Central memory CD8-positive, alpha-beta T cell (primary cell): Measurements from ENCODE around the gene USP11.

Experiments
- ATAC-seq: fragments of 150-1000 bp; cut with Tn5 transposase; replicated peaks from 2 replicates; pipeline ENCODE4 v1.10.0; 2022; ENCODE audit warnings: mild to moderate bottlenecking, moderate FRiP score, moderate number of reproducible peaks; ENCODE audit not compliant: poor library complexity, severe bottlenecking; ENCODE audit errors: extremely low read depth
- DNase-seq, 2 donors: peaks; one replicate each; pipeline ENCODE4 v3.0.0; 2021; ENCODE audit warnings: low spot score in 2 of 2
- H3K27ac Mint-ChIP-seq: one replicate; pipeline ENCODE4 v1.8.0; 2022; ENCODE audit warnings: low read depth, mild to moderate bottlenecking, moderate library complexity, mixed read lengths
- H3K27me3 Mint-ChIP-seq: one replicate; pipeline ENCODE4 v1.8.0; 2022; ENCODE audit warnings: mixed read lengths
- H3K36me3 Mint-ChIP-seq: one replicate; pipeline ENCODE4 v1.8.0; 2022; ENCODE audit warnings: mild to moderate bottlenecking, moderate library complexity, mixed read lengths; ENCODE audit not compliant: insufficient read depth
- H3K4me1 Mint-ChIP-seq: one replicate; pipeline ENCODE4 v1.8.0; 2022; ENCODE audit warnings: mixed read lengths
- H3K4me3 Mint-ChIP-seq: one replicate; pipeline ENCODE4 v1.8.0; 2022; ENCODE audit warnings: mild to moderate bottlenecking, moderate library complexity, mixed read lengths
- H3K9me3 Mint-ChIP-seq: one replicate; pipeline ENCODE4 v1.8.0; 2022; ENCODE audit warnings: mixed read lengths

The USP11 gene

DNA sequence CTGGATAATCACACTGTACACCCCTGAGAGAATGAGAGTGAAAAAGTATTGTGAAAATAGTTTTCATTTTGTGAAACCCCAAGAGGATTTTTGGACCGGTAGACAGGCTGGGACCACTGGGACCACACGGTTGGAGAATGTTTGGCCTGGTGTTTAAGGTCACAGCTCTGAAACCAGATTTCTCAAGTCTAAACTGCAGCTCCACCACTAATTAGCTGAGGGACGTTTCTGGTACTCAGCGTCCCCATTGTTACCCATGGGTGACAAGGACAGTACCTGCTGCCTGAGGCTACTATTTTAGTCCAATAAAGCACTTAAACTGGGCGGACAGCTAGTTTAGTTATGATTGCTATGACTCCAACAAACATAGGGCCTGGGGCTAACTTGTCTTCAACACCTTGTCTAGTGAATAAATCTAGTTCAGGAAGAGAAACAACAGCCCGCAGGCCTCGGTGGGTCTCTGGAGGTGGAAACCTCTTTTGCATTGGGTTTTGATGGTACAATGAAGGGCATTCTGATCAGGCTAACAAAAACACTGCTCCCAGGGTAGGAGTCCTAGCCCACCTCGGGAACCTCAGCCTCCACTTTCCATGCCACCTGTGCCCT lies 509 bp upstream of the USP11 start:
- DNase-seq = no peak
- peak overlapping the region; percentile 100 for H3K27ac Mint-ChIP-seq
- H3K27me3 Mint-ChIP-seq = no peaks in the 10 kb centered on the region
- H3K9me3 Mint-ChIP-seq = no peaks in the 10 kb centered on the region
- ATAC-seq = no peak
- H3K4me1 Mint-ChIP-seq = peaks cover 20% of the 10 kb centered on the region
- peaks cover 28% of the 10 kb centered on the region for H3K36me3 Mint-ChIP-seq
- peak overlapping the region; percentile 93 for H3K4me3 Mint-ChIP-seq

DNA sequence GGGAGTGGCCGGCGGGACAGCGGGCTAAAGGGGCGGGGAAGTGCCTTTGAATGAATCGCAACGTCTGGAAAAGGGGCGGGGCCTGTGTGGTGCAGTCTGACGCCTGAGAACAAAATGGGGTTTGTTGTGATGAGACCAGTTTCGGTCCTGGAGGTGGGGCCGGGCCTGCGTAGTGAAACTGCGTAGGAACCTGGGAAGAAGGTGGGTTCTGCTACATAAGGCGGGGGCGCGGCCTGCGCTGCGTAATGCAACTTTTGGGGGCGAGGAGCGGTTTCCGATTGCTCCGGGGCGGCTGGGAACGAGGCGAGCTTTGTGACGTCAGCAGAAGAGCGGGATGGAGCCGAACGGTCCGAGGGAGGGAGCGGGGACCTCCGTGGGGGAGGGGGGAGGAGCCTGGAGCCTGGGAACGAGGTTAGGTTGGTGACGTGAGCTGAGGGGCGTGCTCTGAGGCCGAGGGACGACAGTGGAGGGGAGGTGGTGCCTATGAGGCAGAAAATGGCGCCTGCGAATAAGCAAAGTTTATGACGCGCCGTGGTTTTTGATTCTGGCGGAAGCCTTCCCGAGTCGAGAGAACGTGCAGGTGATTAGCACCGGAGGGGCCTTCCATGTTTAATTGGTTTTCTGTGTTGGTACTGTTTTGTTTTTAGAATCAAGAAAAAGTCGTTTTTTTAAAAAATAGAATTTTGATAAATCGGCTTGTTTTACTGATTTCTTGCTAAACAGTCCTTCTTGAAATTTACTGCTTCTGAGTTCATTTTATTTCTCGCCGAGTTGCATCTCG lies 714 bp downstream of the USP11 start:
- H3K4me1 Mint-ChIP-seq = peaks cover 20% of the 10 kb centered on the region
- H3K27ac Mint-ChIP-seq = peak overlapping the region; percentile 100
- DNase-seq (peak; percentile 76 to 95), ATAC-seq (peak; percentile 91)
- no peaks in the 10 kb centered on the region for H3K27me3 Mint-ChIP-seq
- peaks cover 30% of the 10 kb centered on the region for H3K36me3 Mint-ChIP-seq
- H3K4me3 Mint-ChIP-seq = peak overlapping the region; percentile 93
- H3K9me3 Mint-ChIP-seq = no peaks in the 10 kb centered on the region

DNA sequence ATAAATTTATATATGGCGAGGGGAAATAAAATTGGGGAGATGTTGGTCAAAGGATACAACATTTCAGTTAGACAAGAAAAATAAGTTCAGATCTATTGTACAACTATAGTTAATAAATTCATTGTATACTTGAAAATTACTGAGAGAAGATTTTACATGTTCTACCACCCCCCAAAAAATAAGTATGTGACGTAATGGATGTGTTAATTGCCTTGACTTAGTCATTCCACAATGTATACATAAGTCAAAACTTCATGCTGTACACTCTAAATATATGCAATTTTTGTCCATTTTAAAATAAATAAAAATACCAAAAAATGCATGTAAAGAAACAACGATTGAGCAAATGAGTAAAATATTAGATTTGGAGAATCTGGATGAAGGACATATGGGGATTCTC lies 1.8 kb downstream of the USP11 start:
- Mint-ChIP-seq H3K27ac (peak overlapping the region; percentile 100), H3K36me3 (peaks cover 27% of the 10 kb centered on the region), H3K4me1 (peaks cover 20% of the 10 kb centered on the region), H3K4me3 (peak overlapping the region; percentile 93), H3K9me3 (no peaks in the 10 kb centered on the region), H3K27me3 (no peaks in the 10 kb centered on the region)
- ATAC-seq (no peak), DNase-seq (no peak)

DNA sequence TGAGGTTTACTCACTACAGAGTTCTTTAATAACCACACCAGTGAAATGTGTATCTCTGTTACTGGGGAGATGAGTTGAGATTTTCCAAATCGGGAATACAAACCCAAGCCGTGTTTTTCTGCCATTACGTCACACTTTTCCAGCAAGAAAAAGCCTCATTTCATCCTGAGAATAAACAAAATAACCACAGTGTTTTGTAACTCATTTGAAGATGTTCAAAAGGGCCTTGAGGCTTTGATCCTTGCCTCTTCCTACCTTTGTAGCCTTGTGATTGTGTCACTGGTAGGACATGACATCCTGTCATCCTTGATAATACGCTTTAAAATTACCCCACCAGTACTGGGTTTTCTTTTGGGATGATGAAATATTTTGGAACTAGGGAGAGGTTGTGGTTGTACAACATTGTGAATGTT lies 2.9 kb downstream of the USP11 start:
- peak overlapping the region; percentile 2 for H3K4me3 Mint-ChIP-seq
- H3K36me3 Mint-ChIP-seq = peaks cover 29% of the 10 kb centered on the region
- no peaks in the 10 kb centered on the region for H3K9me3 Mint-ChIP-seq
- H3K27ac Mint-ChIP-seq = peak overlapping the region; percentile 0
- DNase-seq (no peak), ATAC-seq (no peak)
- H3K4me1 Mint-ChIP-seq = peaks cover 20% of the 10 kb centered on the region
- no peaks in the 10 kb centered on the region for H3K27me3 Mint-ChIP-seq

DNA sequence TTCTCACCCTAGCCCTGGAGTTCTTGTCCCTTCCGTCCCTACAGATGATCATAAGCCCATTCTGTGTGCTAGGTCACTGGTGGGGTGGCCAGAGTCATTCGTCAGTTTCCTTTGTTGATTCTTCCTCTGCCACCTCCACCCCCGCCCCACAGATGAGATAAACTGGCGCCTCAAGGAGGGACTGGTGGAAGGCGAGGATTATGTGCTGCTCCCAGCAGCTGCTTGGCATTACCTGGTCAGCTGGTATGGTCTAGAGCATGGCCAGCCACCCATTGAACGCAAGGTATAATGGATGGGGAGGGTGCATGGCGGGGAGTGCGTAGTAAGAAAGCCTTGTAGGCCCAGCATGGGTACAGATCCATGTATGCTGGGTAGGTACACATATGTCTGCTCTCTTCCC lies 6.4 kb downstream of the USP11 start:
- H3K9me3 Mint-ChIP-seq = no peaks in the 10 kb centered on the region
- H3K36me3 Mint-ChIP-seq = peaks cover 30% of the 10 kb centered on the region
- ATAC-seq = no peak
- no peak overlapping the region for H3K27ac Mint-ChIP-seq
- H3K4me3 Mint-ChIP-seq = no peak overlapping the region
- H3K4me1 Mint-ChIP-seq = peaks cover 17% of the 10 kb centered on the region
- no peak for DNase-seq
- no peaks in the 10 kb centered on the region for H3K27me3 Mint-ChIP-seq

DNA sequence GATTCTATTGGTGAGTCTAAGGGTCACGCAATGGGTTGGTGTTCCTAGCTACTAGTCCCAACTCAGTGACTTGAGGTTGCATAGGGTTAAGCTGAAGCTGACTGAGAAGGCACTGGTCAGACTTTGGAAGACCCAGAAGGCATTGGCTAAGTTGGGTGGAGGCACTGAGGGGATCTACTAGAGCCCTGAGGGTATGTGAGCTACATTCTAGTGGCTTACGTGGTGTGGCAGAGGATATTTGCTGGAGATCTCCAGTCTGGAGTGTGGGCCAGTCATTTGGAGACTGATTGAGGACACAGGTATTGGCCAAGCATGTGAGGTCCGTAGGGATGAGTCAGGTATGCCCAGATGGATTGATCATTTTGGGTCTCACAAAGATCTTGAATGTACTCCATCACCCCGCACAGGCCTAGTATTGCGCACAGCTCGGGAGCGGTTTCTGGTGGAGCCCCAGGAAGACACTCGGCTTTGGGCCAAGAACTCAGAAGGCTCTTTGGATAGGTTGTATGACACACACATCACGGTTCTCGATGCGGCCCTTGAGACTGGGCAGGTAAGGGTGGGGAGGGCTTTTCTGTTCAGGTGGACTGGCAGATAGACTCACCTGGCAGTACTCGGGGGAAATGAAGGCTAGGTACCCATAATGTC lies 7.2 kb downstream of the USP11 start:
- no peaks in the 10 kb centered on the region for H3K27me3 Mint-ChIP-seq
- peaks cover 31% of the 10 kb centered on the region for H3K36me3 Mint-ChIP-seq
- no peak overlapping the region for H3K27ac Mint-ChIP-seq
- H3K4me3 Mint-ChIP-seq = no peak overlapping the region
- DNase-seq (no peak), ATAC-seq (no peak)
- peaks cover 17% of the 10 kb centered on the region for H3K4me1 Mint-ChIP-seq
- no peaks in the 10 kb centered on the region for H3K9me3 Mint-ChIP-seq

DNA sequence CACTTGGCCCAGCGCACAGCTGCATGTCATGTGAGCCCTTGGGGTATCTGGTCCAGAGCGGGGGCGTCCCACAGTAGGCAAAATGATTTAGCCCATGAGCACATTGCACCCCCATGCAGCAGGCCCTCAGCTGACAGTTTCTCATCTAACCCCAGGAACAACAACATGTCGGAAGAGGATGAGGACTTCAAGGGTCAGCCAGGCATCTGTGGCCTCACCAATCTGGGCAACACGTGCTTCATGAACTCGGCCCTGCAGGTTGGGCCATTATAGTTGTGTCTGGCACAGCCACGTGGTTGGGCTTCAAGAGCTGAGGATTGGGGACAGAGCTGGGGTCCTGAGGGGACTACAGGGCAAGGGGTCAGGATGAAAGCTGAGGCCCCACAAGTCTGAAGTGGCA lies 7.8 kb downstream of the USP11 start:
- no peak for DNase-seq
- no peak for ATAC-seq
- Mint-ChIP-seq H3K4me1 (peaks cover 11% of the 10 kb centered on the region), H3K27me3 (no peaks in the 10 kb centered on the region), H3K9me3 (no peaks in the 10 kb centered on the region), H3K27ac (no peak overlapping the region), H3K4me3 (no peak overlapping the region), H3K36me3 (peaks cover 33% of the 10 kb centered on the region)

DNA sequence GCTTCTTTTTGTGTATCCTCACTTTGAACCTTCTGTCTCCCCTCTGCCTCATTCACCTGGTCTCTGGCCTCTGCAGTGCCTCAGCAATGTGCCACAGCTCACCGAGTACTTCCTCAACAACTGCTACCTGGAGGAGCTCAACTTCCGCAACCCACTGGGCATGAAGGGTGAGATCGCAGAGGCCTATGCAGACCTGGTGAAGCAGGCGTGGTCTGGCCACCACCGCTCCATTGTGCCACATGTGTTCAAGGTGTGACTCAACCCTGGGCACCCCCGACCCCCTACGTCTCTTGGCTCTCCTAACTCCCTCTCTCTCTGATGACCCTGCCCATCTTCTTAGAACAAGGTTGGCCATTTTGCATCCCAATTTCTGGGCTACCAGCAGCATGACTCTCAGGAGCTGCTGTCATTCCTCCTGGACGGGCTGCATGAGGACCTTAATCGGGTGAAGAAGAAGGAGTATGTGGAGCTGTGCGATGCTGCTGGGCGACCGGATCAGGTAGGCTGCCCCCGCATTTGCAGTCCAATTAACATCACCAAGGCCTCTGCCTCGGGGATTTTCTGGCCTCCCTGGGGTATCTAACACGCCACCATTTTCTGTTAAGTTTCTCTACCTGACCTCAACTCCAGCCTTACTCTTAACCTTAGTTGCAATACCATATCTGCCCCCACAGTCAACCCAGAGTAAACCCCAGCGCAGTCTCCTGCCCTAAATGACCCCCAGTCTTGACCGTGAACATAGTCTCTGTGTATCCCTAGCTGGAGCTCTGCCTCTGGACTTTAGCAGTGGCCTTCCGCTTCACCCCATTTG lies 8.6 kb downstream of the USP11 start:
- Mint-ChIP-seq H3K36me3 (peaks cover 40% of the 10 kb centered on the region), H3K9me3 (no peaks in the 10 kb centered on the region), H3K27ac (peak overlapping the region; percentile 29), H3K4me1 (peaks cover 4% of the 10 kb centered on the region), H3K4me3 (no peak overlapping the region), H3K27me3 (no peaks in the 10 kb centered on the region)
- DNase-seq (no peak), ATAC-seq (no peak)

DNA sequence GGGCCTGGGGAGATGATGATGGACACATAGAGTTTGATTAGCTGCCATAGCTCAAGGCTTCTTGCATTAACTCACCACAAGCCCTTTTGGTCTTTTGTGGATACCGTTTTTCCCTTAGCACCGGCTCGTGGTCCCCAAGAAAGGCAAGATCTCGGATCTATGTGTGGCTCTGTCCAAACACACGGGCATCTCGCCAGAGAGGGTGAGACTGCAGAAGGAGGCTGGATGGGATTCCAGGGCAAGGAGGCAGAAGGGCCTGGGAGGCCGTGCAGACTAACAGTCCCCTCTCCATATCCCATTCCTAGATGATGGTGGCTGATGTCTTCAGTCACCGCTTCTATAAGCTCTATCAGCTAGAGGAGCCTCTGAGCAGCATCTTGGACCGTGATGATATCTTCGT lies 9.5 kb downstream of the USP11 start:
- DNase-seq = no peak
- Mint-ChIP-seq H3K4me1 (peaks cover 4% of the 10 kb centered on the region), H3K27ac (no peak overlapping the region), H3K27me3 (no peaks in the 10 kb centered on the region), H3K36me3 (peaks cover 38% of the 10 kb centered on the region), H3K9me3 (no peaks in the 10 kb centered on the region), H3K4me3 (no peak overlapping the region)
- no peak for ATAC-seq

DNA sequence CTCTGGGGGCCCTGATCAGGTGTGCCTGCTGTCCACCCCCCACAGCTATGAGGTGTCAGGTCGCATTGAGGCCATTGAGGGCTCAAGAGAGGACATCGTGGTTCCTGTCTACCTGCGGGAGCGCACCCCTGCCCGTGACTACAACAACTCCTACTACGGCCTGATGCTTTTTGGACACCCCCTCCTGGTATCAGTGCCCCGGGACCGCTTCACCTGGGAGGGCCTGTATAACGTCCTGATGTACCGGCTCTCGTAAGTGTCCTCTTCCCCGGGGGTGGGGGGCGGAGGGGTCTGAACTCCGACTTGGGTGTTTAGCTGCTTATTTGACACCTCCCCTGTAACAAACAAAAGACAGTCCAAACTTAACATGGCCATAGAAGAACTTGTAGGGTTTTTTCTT lies 10.5 kb downstream of the USP11 start:
- Mint-ChIP-seq H3K9me3 (no peaks in the 10 kb centered on the region), H3K27ac (no peak overlapping the region), H3K27me3 (no peaks in the 10 kb centered on the region), H3K4me1 (peaks cover 4% of the 10 kb centered on the region), H3K36me3 (peaks cover 39% of the 10 kb centered on the region), H3K4me3 (no peak overlapping the region)
- ATAC-seq (no peak), DNase-seq (no peak)

DNA sequence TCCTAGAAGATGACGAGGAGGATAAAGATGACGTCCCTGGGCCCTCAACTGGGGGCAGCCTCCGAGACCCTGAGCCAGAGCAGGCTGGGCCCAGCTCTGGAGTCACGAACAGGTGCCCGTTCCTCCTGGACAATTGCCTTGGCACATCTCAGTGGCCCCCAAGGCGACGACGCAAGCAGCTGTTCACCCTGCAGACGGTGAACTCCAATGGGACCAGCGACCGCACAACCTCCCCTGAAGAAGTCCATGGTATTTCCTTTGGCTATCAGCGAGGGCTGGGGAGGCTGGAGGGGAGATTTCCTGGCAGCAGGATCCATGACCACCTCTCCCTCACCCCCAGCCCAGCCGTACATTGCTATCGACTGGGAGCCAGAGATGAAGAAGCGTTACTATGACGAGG lies 11.9 kb downstream of the USP11 start:
- no peak for ATAC-seq
- H3K4me3 Mint-ChIP-seq = no peak overlapping the region
- H3K4me1 Mint-ChIP-seq = peaks cover 4% of the 10 kb centered on the region
- H3K27me3 Mint-ChIP-seq = no peaks in the 10 kb centered on the region
- H3K36me3 Mint-ChIP-seq = peaks cover 43% of the 10 kb centered on the region
- DNase-seq = no peak
- no peak overlapping the region for H3K27ac Mint-ChIP-seq
- no peaks in the 10 kb centered on the region for H3K9me3 Mint-ChIP-seq

DNA sequence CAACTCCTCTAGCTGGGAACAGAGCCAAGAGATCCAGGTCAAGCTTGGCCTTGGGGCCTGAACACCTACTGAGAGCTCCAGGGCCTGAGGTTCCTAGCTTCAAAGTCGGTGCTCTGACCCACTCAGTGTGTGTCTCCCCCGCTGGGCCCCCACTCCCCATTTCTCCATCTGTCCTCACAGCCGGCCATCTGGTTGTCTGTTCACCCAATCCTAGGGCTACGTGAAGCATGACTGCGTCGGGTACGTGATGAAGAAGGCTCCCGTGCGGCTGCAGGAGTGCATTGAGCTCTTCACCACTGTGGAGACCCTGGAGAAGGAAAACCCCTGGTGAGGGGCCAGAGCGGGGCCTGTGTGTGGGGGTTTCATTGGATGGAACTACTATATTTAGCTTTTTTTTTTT lies 12.3 kb downstream of the USP11 start:
- no peak overlapping the region for H3K27ac Mint-ChIP-seq
- peaks cover 42% of the 10 kb centered on the region for H3K36me3 Mint-ChIP-seq
- H3K4me1 Mint-ChIP-seq = peaks cover 4% of the 10 kb centered on the region
- DNase-seq (no peak), ATAC-seq (no peak)
- no peak overlapping the region for H3K4me3 Mint-ChIP-seq
- no peaks in the 10 kb centered on the region for H3K9me3 Mint-ChIP-seq
- H3K27me3 Mint-ChIP-seq = no peaks in the 10 kb centered on the region
